Measurements from ENCODE around the gene ZIM2. TPM values are rescaled to one million over a fixed set of nuclear protein-coding genes. Genes with fewer than 3 reads are reported as not detected.

ZIM2 gene
- total RNA-seq, 1 donor from 2014 or later: not detected

DNA sequence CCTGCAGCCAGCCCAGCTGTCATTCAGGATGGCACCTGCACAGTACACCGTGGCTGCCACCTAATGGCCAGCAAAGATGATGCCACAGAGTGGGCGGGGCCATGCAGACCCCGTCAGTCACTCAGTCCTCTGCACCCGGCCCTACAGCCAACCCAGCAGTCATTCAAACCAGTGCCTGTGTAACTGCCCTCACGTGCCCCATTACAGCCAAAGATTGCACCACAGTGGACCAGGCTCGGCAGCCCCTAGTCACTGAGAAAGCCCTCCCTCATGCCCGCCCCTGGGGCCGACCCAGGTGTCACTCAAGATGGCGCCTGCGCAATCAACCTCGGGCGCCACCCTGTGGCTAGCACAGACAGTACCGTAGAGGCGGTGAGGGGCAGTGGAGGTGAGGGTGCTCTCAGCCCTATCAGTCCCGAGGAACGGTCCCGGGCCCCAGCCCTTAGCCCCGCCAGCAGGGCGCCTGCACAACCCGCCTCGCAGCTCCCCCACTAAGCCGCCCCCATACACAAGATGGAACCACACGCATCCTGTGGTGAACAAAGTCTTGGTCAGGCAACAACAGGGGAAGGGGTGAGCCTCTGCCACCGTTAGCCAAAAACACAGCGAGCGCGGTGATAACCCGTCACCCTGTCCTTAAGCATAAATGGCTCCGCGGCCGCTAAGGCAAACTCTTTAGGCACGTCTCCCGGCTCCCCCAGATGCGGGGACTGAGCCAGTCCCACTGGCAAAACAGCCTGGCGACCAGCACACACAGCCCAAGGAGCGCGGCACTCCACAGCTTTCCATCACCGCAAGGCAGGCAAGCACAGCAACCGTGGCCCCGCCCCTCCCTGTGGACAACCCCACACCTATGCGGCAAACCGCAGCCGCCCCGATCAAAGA lies 2.3 kb downstream of the ZIM2 start:
- H3K4me3 Mint-ChIP-seq: no peak overlapping the region
- no peaks in the 10 kb centered on the region for H3K4me1 Mint-ChIP-seq (ENCODE audit: unreplicated experiment)
- TF ChIP-seq, protein P1, sequence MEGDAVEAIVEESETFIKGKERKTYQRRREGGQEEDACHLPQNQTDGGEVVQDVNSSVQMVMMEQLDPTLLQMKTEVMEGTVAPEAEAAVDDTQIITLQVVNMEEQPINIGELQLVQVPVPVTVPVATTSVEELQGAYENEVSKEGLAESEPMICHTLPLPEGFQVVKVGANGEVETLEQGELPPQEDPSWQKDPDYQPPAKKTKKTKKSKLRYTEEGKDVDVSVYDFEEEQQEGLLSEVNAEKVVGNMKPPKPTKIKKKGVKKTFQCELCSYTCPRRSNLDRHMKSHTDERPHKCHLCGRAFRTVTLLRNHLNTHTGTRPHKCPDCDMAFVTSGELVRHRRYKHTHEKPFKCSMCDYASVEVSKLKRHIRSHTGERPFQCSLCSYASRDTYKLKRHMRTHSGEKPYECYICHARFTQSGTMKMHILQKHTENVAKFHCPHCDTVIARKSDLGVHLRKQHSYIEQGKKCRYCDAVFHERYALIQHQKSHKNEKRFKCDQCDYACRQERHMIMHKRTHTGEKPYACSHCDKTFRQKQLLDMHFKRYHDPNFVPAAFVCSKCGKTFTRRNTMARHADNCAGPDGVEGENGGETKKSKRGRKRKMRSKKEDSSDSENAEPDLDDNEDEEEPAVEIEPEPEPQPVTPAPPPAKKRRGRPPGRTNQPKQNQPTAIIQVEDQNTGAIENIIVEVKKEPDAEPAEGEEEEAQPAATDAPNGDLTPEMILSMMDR (conservative IDR thresholded peaks at IDR 0.05): no peak
- H3K27ac Mint-ChIP-seq: no peak overlapping the region
- no peak for DNase-seq (ENCODE audit: extremely low spot score, unreplicated experiment)
- peaks cover 20% of the 10 kb centered on the region for H3K9me3 Mint-ChIP-seq
- H3K36me3 Mint-ChIP-seq: no peaks in the 10 kb centered on the region
- H3K27me3 Mint-ChIP-seq: no peaks in the 10 kb centered on the region

DNA sequence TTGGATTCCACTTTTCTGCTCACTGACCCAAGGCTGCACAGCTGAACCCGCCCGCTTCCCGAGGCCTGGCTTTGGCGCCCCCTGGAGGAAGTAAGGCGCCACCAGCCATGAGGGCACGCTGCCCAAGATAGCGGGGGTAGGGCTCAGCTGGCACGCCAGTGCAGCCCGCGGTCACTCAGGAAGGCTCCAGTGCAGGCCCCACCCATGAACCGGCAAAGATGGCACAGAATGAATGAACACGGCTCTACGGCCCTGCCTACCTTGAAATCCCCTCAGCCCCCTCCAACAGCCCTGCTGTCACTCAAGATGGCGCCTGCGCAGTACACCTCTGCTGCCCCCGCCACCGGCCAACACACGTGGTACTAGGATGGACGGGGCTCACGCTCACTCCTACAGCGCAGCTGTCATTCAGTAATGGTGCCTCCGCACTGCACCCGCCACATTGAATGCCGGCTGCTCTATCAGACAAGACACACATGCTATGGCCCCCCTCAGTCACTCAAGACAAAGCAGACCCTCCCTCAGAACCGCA lies 3.0 kb downstream of the ZIM2 start:
- Mint-ChIP-seq H3K4me1 (ENCODE audit: unreplicated experiment) (no peaks in the 10 kb centered on the region), H3K9me3 (peaks cover 22% of the 10 kb centered on the region), H3K4me3 (no peak overlapping the region), H3K27ac (no peak overlapping the region), H3K27me3 (no peaks in the 10 kb centered on the region), H3K36me3 (no peaks in the 10 kb centered on the region)
- TF ChIP-seq, protein P1 (conservative IDR thresholded peaks at IDR 0.05): no peak
- no peak for DNase-seq (ENCODE audit: extremely low spot score, unreplicated experiment)

DNA sequence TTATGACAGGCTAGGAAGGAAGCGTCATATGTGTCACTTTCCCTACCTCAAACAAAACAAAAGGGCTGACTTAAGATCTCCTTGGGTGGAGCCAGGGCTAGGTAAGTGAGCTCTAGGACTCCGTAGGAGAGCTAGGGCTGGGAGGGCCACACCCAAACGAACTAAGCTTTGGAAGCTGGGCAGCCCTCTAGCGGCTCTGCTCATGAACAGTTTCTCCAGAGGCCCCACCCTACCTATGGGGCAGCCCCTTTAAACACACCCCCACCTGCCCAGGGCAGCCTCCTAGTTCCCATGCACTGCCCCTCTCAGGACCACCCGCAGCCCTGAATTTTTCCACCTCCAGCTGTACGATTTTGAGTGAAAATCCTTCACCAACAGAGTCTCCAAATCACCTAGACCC lies 3.5 kb downstream of the ZIM2 start:
- Mint-ChIP-seq H3K27me3 (no peaks in the 10 kb centered on the region), H3K36me3 (no peaks in the 10 kb centered on the region), H3K4me3 (no peak overlapping the region), H3K9me3 (peaks cover 25% of the 10 kb centered on the region), H3K27ac (no peak overlapping the region), H3K4me1 (ENCODE audit: unreplicated experiment) (no peaks in the 10 kb centered on the region)
- DNase-seq (ENCODE audit: extremely low spot score, unreplicated experiment): no peak
- TF ChIP-seq, protein P1 (conservative IDR thresholded peaks at IDR 0.05): no peak

DNA sequence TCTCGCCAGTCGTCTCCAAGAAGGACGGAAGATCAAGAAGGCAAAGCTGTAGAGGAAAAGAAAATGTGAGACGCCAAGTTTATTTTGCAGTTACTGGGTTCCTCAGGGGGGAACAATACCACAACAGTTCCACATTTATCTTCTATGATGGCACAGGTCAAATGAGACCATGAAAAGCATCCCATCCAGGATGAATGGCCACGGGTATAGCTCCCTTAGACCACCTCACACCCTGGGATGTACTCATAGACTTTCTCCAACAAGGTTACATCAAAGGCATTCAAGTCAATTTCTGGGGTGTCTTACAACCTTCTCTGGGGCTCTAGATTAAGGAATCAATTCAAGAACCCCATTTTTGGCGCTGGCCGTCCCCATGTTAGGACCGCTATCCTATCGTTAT lies 4.5 kb downstream of the ZIM2 start:
- H3K9me3 Mint-ChIP-seq: peaks cover 23% of the 10 kb centered on the region
- no peak for DNase-seq (ENCODE audit: extremely low spot score, unreplicated experiment)
- H3K36me3 Mint-ChIP-seq: no peaks in the 10 kb centered on the region
- TF ChIP-seq, protein P1 (conservative IDR thresholded peaks at IDR 0.05): no peak
- no peaks in the 10 kb centered on the region for H3K27me3 Mint-ChIP-seq
- no peaks in the 10 kb centered on the region for H3K4me1 Mint-ChIP-seq (ENCODE audit: unreplicated experiment)
- no peak overlapping the region for H3K4me3 Mint-ChIP-seq
- H3K27ac Mint-ChIP-seq: no peak overlapping the region

DNA sequence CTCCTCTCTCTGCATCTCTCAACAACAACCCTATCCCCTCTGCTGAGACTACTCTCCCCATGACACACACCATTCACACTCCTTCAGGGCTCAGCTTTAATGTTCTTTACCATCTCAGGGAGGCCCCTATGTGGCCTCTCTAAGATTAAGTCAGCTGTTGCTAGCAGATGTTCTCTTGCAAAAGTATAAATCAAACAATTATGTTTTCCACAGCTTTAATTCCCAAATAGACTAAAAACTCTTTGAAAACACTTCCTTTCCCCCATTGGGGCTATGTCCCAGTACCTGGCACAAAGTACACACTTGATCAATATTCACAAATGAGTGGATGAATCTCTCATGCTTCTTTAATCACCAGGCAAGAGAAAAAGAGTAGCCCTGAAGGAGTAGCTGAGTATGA lies 5.1 kb downstream of the ZIM2 start:
- no peak for DNase-seq (ENCODE audit: extremely low spot score, unreplicated experiment)
- H3K36me3 Mint-ChIP-seq: no peaks in the 10 kb centered on the region
- no peaks in the 10 kb centered on the region for H3K27me3 Mint-ChIP-seq
- H3K9me3 Mint-ChIP-seq: peaks cover 21% of the 10 kb centered on the region
- TF ChIP-seq, protein P1 (conservative IDR thresholded peaks at IDR 0.05): no peak
- no peak overlapping the region for H3K4me3 Mint-ChIP-seq
- no peaks in the 10 kb centered on the region for H3K4me1 Mint-ChIP-seq (ENCODE audit: unreplicated experiment)
- no peak overlapping the region for H3K27ac Mint-ChIP-seq

Measured in type B pancreatic cell (in vitro differentiated cells).